Thyroid gland (tissue), 4 donors: ENCODE measurements around the gene NOL11.

ENCODE experiments used
- POLR2A ChIP-seq, 2 donors: fragments of 450-650 bp; IDR thresholded peaks; one replicate each; pipeline ENCODE4 v1.6.1; 2017; ENCODE audit warnings: antibody characterized with exemption in 2 of 2, mild to moderate bottlenecking in 2 of 2, moderate library complexity in 1 of 2
- TF ChIP-seq, protein P1 (sequence below), 6 experiments: fragments of 200-600 bp in 3 of 6; fragments of 450-650 bp in 3 of 6; sonication (generic) in 3 of 6; IDR thresholded peaks; one replicate each; pipeline ENCODE4 v1.5.1; 2016 to 2019; ENCODE audit warnings: antibody characterized with exemption in 6 of 6, mild to moderate bottlenecking in 2 of 6, inconsistent platforms in 1 of 6, moderate library complexity in 1 of 6

DNA sequence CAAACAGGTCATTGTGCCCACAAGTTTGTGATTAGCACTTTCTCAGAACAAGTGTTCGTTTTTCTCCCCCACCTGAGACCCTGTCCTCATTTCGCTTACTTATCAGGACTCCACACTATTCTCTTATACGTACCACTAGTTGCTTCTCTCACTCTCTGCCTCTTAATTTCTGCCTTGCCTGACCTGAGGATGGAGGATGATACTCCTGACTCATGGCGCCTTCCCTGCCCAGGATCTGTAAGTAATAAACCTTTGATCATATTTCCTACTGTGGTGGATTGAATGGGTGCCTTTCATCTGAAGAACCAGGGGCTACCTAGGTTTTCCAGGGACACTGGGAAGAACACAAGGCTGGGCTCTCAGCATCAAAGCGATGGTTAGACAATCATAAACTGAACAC lies 67.8 kb downstream of the NOL11 start:
- TF ChIP-seq, protein P1, sequence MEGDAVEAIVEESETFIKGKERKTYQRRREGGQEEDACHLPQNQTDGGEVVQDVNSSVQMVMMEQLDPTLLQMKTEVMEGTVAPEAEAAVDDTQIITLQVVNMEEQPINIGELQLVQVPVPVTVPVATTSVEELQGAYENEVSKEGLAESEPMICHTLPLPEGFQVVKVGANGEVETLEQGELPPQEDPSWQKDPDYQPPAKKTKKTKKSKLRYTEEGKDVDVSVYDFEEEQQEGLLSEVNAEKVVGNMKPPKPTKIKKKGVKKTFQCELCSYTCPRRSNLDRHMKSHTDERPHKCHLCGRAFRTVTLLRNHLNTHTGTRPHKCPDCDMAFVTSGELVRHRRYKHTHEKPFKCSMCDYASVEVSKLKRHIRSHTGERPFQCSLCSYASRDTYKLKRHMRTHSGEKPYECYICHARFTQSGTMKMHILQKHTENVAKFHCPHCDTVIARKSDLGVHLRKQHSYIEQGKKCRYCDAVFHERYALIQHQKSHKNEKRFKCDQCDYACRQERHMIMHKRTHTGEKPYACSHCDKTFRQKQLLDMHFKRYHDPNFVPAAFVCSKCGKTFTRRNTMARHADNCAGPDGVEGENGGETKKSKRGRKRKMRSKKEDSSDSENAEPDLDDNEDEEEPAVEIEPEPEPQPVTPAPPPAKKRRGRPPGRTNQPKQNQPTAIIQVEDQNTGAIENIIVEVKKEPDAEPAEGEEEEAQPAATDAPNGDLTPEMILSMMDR (IDR thresholded peaks at IDR 0.05), result no peak
- no peak for TF ChIP-seq POLR2A (IDR thresholded peaks at IDR 0.05)
